Measurements from ENCODE around the gene GPR4.

The GPR4 gene

DNA sequence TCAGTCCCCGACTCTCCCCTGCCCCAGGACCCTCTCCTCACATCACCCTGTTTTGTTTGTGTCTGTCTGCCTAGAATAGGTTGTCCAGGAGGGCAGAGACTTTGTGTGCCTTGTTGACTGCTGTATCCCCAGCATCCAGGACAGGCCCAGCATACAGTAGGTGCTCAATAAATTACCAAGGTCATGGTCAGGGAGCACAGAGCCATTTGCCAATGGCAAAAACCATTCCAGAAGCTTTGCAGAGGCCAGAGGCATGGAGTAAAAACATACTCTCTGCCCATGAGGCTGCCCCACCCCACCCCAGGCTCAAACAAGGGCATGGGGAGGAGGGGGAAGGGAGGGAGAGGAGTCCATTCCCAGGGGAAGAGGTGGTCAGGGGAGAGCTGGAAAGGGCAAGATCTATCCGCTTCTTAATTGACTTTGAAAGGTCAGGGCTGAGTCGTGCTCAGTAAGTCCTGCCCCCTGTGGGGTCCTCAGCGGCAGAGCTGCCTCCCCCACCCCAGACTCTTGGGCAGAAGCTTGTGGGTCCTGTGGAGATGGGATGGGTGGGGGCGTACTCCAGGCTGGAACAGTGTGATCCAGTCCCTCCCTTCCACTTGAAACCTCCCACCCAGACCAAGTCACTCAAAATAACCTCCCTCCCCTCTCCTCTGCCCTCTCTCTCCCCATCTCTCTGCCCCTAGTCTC, 4.4 kb downstream of the GPR4 start:
- no peak for TF ChIP-seq POLR2A (IDR thresholded peaks at IDR 0.05; ENCODE audit: low read depth, low read length)
- TF ChIP-seq POLR2AphosphoS5 (IDR thresholded peaks at IDR 0.05; ENCODE audit: low read depth, low read length) = no peak
- no peak for TF ChIP-seq TAF1 (IDR thresholded peaks at IDR 0.05; ENCODE audit: borderline replicate concordance, low read depth, low read length)
- FAIRE-seq (no peak), DNase-seq (ENCODE audit: insufficient read length) (no peak)

GRCh38 chr19:45595814-45596213, 6.2 kb downstream of the GPR4 start:
- no peak for FAIRE-seq
- DNase-seq (ENCODE audit: insufficient read length) = no peak
- no peak for TF ChIP-seq POLR2AphosphoS5 (IDR thresholded peaks at IDR 0.05; ENCODE audit: low read depth, low read length)
- no peak for TF ChIP-seq TAF1 (IDR thresholded peaks at IDR 0.05; ENCODE audit: borderline replicate concordance, low read depth, low read length)
- no peak for TF ChIP-seq POLR2A (IDR thresholded peaks at IDR 0.05; ENCODE audit: low read depth, low read length)

DNA sequence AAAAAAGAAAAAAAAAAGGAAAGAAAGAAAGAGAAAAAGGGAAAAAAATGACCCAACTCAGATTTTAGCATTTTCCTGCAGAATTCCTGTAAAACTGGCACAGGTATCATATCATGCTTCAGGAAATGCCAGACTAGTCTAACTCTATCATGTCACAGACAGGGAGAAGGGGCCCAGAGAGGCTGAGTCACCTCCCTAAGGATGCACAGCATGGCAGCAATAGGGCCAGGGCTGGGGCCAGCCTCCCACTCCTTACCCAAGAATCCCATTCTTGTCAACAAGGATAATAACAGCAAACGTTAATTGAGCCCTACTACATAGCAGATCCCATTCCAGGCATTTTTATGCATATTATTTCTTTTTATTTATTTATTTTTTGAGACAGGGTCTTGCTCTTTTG, 8.5 kb downstream of the GPR4 start:
- DNase-seq (ENCODE audit: insufficient read length) = no peak
- FAIRE-seq = no peak
- no peak for TF ChIP-seq TAF1 (IDR thresholded peaks at IDR 0.05; ENCODE audit: borderline replicate concordance, low read depth, low read length)

DNA sequence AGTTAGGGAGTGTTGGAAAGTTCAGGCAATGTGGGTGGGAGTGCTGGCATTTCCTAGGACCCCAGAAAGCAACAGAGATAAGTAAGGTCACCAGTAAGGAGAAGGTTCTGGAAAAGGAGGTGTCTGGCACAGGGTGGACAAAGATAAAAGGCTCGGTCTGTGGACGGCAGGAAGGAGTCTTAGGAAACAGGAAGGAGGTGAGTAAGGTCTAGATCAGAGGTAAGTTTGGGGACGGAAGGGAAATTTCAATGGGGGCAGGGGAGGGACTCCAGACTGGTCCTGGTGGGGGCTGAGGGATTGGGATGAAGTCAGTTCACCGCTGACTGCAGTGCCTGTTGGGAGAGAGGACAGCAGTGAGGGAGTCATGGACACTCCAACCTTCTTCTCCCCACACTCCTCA, 9.6 kb downstream of the GPR4 start:
- TF ChIP-seq POLR2A (IDR thresholded peaks at IDR 0.05; ENCODE audit: low read depth, low read length) (no peak), POLR2AphosphoS5 (IDR thresholded peaks at IDR 0.05; ENCODE audit: low read depth, low read length) (no peak), TAF1 (IDR thresholded peaks at IDR 0.05; ENCODE audit: borderline replicate concordance, low read depth, low read length) (no peak)
- FAIRE-seq = no peak
- no peak for DNase-seq (ENCODE audit: insufficient read length)

- no peak for FAIRE-seq
Observed at GRCh38 chr19:45591638-45592005, 10.4 kb downstream of the GPR4 start.

DNA sequence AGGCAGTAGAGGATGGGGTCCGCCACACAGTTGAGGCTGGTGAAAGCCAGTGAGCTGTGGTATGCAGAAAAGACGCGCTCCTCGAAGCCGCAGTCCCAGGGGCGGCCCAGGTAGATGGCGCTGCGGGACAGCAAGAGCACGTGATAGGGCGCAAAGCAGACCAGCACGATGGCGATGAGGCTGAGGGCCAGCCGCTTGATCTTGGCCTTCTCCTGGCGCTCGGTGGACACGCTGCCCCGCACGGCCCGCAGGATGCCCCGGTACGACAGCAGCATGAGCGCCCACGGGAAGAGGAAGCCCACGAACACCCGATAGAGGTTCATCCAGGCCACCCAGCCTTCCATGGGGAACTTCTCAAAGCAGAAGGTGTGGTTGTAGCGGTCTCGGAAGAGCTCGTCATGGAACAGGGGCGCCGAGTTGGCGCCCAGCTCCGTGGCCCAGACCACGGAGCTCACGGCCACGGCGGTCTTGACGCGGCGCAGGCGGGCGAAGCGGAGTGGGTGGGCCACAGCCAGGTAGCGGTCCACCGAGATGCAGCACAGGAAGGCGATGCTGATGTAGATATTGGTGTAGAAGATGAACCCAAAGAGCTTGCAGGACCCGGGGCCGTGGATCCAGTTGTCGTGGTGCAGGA, 10.9 kb downstream of the GPR4 start:
- TF ChIP-seq POLR2AphosphoS5 (IDR thresholded peaks at IDR 0.05; ENCODE audit: low read depth, low read length) (no peak), TAF1 (IDR thresholded peaks at IDR 0.05; ENCODE audit: borderline replicate concordance, low read depth, low read length) (no peak), POLR2A (IDR thresholded peaks at IDR 0.05; ENCODE audit: low read depth, low read length) (no peak)
- DNase-seq (ENCODE audit: insufficient read length) (no peak), FAIRE-seq (no peak)

More at GRCh38 chr19:45591638-45592005, 10.4 kb downstream of the GPR4 start:
- no peak for TF ChIP-seq POLR2AphosphoS5 (IDR thresholded peaks at IDR 0.05; ENCODE audit: low read depth, low read length)
- no peak for TF ChIP-seq TAF1 (IDR thresholded peaks at IDR 0.05; ENCODE audit: borderline replicate concordance, low read depth, low read length)
- TF ChIP-seq POLR2A (IDR thresholded peaks at IDR 0.05; ENCODE audit: low read depth, low read length) = no peak
- no peak for DNase-seq (ENCODE audit: insufficient read length)

- DNase-seq (ENCODE audit: insufficient read length) (no peak), FAIRE-seq (no peak)
- TF ChIP-seq POLR2AphosphoS5 (IDR thresholded peaks at IDR 0.05; ENCODE audit: low read depth, low read length) (no peak), TAF1 (IDR thresholded peaks at IDR 0.05; ENCODE audit: borderline replicate concordance, low read depth, low read length) (no peak)
Observed at GRCh38 chr19:45590300-45591003, 11.6 kb downstream of the GPR4 start.

DNA sequence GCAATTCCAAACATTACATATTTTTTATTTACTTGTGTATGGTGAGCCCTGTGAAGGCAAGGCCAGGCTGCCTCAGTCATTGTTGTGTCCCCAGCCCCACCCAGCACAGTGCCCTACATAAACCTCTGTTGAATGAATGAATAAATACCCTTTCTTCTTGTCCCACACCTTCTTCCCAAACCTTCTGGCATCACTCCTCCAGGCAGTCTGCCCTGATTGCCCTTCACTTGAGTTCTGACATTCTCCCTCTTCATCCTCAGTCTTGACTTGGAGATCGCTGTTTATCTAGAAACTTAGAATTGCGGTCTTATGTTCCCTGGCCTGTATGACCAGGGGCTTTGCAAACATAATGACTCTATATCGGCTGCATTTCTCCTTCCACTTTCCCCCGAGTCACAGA, 12.2 kb downstream of the GPR4 start:
- FAIRE-seq (no peak), DNase-seq (ENCODE audit: insufficient read length) (no peak)
- TF ChIP-seq POLR2A (IDR thresholded peaks at IDR 0.05; ENCODE audit: low read depth, low read length) = no peak
- TF ChIP-seq POLR2AphosphoS5 (IDR thresholded peaks at IDR 0.05; ENCODE audit: low read depth, low read length) = no peak
- no peak for TF ChIP-seq TAF1 (IDR thresholded peaks at IDR 0.05; ENCODE audit: borderline replicate concordance, low read depth, low read length)

DNA sequence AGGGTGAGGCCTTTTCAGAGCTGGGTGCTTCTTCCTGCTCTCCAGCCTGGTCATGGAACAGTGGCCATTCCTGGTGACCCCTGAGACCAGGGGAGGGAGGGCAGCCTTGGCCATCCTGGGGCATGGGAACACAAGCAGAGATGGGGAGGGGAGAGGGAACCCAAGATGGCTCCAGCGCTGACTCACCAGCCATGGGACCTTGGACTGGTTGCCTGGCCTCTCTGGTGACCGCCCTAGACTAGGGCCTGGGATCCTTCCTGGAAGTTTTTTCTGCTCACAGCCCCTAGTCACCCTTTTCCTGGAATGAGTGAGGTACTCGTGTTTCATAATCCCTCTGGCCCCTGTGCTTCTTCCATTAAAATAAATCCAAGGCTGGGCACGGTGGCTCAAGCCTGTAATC, 14.1 kb downstream of the GPR4 start:
- DNase-seq (ENCODE audit: insufficient read length) = no peak
- TF ChIP-seq POLR2AphosphoS5 (IDR thresholded peaks at IDR 0.05; ENCODE audit: low read depth, low read length) = no peak
- no peak for TF ChIP-seq POLR2A (IDR thresholded peaks at IDR 0.05; ENCODE audit: low read depth, low read length)
- no peak for TF ChIP-seq TAF1 (IDR thresholded peaks at IDR 0.05; ENCODE audit: borderline replicate concordance, low read depth, low read length)
- no peak for FAIRE-seq

DNA sequence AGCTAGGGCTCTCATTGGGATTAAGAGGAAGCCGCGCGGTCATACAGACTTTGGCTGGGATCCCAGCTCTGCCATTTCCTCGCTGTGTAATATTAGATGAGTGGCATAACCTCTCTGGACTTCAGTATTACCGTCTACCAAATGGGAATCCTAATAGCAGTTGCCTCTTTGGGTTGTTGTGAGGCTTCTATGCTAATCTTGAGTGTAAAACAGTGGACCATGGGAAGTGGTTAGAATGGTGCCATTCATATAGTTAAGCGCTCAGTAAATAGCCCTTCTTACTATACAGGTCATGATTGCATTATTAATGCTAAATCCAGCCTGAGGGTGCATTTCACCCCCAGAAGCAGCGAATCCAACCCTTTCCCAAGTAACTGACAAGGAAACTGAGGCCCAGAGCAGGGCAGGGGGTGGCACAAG, 16.8 kb downstream of the GPR4 start:
- no peak for FAIRE-seq
- no peak for DNase-seq (ENCODE audit: insufficient read length)
- TF ChIP-seq POLR2A (IDR thresholded peaks at IDR 0.05; ENCODE audit: low read depth, low read length) (no peak), POLR2AphosphoS5 (IDR thresholded peaks at IDR 0.05; ENCODE audit: low read depth, low read length) (no peak), TAF1 (IDR thresholded peaks at IDR 0.05; ENCODE audit: borderline replicate concordance, low read depth, low read length) (no peak)

DNA sequence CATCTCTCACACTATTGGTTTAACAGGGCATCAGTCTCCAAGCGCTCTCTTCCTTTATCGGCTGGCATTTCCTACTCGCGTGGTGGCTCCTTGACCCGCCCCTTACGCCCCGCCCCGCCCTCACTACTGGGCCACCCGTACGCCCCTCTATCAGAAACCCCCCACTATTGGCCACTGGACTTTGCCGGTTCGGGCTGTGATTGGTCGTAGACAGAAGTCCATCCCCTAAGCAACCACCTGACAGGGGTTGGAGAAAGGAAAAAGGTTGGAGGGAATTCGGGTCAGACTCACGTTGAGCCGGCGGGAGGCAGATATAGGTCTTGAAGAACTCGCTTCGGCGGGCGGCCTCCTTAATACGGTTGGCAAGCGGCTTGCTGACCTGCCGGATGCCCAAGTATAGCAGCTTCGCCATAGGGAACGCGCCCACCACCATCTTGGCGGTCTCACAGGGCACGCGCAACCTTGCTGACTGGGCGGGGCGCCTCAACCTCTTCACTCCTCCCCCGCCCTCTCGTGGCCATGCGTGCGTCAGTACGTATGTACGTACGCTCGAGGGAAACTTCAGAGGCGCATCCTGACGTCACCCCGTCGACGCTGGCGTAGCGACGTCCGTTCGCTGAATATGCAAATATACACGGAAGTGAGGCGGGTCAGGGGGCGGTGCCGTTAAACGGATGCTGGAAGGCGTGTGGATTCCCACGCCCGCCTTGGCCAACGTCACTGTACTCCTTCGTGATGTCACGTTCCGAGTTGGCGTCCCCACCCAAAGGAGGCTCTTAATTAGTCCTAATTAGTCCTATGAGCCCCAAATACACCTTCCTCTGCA, 17.5 kb downstream of the GPR4 start, which contains the start of gene OPA3:
TSS of gene OPA3 (minus strand) at position 471 of the 826 bp plus-strand sequence. CDS start at position 433, 38 bp downstream.
- TF ChIP-seq TAF1 (IDR thresholded peaks at IDR 0.05; ENCODE audit: borderline replicate concordance, low read depth, low read length) = peak; percentile 86
- peak; percentile 85 for TF ChIP-seq POLR2A (IDR thresholded peaks at IDR 0.05; ENCODE audit: low read depth, low read length)
- peak; percentile 92 for TF ChIP-seq POLR2AphosphoS5 (IDR thresholded peaks at IDR 0.05; ENCODE audit: low read depth, low read length)
- FAIRE-seq (peak; percentile 100), DNase-seq (ENCODE audit: insufficient read length) (peak; percentile 96)

Data from GM12892 (cell line).